GM19468 (cell line): ENCODE measurements around the gene CSNK2A1.
A peak's percentile ranks its signal among the peaks of the same experiment; 100 is the strongest.

Source experiments
- ATAC-seq: cut with Tn5 transposase; IDR thresholded peaks from one replicate; pipeline ENCODE4 v1.9.1; 2021; ENCODE audit warnings: mild to moderate bottlenecking, moderate library complexity, moderate number of reproducible peaks; ENCODE audit not compliant: unreplicated experiment; ENCODE audit errors: extremely low read depth

The CSNK2A1 gene

DNA sequence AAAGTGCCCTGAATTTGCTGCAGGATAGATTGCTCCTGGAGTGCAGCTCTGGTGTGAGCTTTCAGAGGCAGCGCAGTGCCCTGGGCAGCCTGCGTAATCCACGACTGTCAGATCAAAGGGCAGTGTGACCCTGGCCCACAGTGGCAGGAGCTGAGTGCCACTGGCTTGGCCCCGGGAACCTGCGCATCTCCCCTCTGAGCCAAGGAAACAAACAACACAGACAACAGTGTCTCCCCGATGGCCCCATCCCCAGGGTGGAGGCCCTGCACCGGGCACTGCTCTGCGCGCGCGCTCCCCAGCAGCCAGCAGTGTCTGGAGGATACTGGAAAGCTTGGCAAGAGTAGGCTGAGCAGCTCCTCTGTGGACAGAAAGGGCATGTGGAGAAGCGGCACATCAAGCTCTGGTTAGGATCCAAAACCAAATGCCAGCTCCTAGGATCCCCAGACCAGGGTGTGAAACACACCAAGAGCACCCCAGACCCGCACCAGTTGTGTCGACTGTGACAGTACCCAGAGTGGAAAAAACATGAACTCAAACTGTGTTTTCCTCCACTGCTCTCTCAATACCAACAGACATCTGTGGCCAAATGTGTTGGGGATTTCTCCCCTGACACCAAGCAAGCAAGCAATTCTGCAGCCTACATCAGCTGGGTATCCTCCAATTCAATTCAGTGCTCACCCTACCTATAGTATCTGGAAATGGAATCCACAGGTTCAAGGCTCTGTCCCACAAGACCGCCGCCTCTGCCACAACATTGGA, 108.8 kb downstream of the CSNK2A1 start:
- no peak for ATAC-seq

DNA sequence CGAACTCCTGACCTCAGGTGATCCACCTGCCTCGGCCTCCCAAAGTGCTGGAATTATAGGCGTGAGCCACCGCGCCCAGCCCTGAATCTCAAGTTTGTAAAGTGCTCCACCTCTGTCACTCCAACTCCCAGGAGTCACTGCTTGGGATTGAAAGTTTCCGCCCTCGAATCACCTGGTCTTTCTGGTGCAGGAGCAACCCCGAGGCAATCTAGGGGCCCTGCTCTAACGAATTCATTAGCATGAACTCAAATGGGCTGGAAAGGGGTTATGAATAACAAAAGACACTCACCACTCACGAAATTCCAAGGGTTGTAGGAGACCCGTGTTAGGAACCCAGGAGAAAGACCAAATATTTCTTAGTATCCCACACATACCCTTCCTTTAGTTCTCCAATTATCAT, 109.4 kb downstream of the CSNK2A1 start:
- ATAC-seq: no peak

DNA sequence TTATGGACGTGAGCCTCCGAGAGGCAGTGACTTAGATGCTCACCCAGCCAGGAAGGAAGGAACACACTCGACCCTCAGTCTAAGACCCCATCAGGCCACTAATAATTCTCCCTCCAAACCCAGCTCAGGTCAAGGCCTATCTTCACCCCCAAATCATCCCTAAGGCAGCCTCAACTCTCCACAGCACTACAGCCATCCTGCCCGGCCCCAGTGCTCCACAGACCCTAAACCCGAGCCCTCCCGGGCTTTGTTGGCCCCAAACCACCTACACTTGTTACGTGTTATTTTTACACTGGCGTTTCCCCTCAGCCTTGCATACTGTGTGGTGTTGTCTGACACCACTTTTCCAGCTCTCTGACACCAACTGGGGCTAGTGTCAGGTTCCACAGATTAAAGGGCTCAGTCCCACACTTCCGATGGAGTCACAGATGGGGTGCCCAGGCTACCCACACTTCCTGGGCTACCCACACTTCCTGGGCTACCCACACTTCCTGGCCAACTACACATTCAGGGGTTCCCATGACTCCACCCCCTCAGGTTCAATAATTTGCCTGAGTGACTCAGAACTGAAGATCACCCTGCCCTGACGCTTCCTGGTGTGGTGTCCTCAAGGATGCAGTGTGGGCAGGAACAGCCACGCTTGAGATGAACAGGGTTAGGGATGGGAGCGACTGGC, 110.2 kb downstream of the CSNK2A1 start:
- peak; percentile 49 for ATAC-seq

GRCh38 chr20:432677-433299, 110.8 kb downstream of the CSNK2A1 start:
- ATAC-seq: no peak

GRCh38 chr20:432208-432607, 111.4 kb downstream of the CSNK2A1 start:
- ATAC-seq: no peak

GRCh38 chr20:431012-431904, 112.3 kb downstream of the CSNK2A1 start:
- ATAC-seq: no peak

GRCh38 chr20:430091-430999, 113.2 kb downstream of the CSNK2A1 start:
- ATAC-seq: no peak

- no peak for ATAC-seq
Measured at GRCh38 chr20:428658-429200, 114.9 kb downstream of the CSNK2A1 start.

- ATAC-seq: no peak
Measured at GRCh38 chr20:427849-428657, 115.5 kb downstream of the CSNK2A1 start.

- no peak for ATAC-seq
Measured at GRCh38 chr20:427401-427800, 116.2 kb downstream of the CSNK2A1 start.

DNA sequence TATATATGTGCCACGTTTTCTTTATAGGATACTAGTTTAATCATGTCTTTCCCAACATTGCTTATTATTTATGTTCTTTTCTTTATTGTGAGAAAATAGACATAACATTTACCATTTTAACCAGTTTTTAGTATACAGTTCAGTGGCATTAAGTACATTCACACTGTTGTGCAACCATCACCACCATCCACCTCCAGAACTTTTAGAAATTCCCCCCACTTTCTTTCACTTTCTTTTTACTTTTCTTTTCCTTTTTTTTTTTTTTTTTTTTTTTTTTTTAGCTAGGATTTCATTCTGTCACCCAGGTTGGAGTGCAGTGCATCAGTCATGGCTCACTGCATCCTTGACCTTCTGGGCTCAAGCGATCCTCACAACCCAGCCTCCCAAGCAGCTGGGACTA, 117.0 kb downstream of the CSNK2A1 start:
- no peak for ATAC-seq
